Esophagus muscularis mucosa (tissue), 2 donors: ENCODE data around the gene DISP2.
A peak's percentile ranks its signal among the peaks of the same experiment; 100 is the strongest.

Experiments used
- POLR2A ChIP-seq: fragments of 450-650 bp; IDR thresholded peaks from one replicate; pipeline ENCODE4 v1.6.1; 2017; ENCODE audit warnings: antibody characterized with exemption, moderate library complexity, mild to moderate bottlenecking, low read depth
- POLR2AphosphoS5 ChIP-seq, 2 donors: sonication (generic); formaldehyde crosslinking; IDR thresholded peaks; one replicate each; pipeline ENCODE4 v1.6.1; 2017; ENCODE audit warnings: antibody characterized with exemption in 2 of 2

GRCh38 chr15:40379853-40380252 is 21.8 kb downstream of the DISP2 start:
- no peak for TF ChIP-seq POLR2A
- peak in 1 of 2 donors; percentile 11 for TF ChIP-seq POLR2AphosphoS5 (IDR thresholded peaks at IDR 0.05)
